Cerebellar nuclear complex (tissue), 1 donor: ENCODE measurements around the gene HRH3.
A peak's percentile ranks its signal among the peaks of the same experiment; 100 is the strongest.

Experiments
- DNase-seq, 2 experiments: peaks; one replicate each; lab custom pipeline; 2025; lab: John Stamatoyannopoulos, UW

HRH3 gene

DNA sequence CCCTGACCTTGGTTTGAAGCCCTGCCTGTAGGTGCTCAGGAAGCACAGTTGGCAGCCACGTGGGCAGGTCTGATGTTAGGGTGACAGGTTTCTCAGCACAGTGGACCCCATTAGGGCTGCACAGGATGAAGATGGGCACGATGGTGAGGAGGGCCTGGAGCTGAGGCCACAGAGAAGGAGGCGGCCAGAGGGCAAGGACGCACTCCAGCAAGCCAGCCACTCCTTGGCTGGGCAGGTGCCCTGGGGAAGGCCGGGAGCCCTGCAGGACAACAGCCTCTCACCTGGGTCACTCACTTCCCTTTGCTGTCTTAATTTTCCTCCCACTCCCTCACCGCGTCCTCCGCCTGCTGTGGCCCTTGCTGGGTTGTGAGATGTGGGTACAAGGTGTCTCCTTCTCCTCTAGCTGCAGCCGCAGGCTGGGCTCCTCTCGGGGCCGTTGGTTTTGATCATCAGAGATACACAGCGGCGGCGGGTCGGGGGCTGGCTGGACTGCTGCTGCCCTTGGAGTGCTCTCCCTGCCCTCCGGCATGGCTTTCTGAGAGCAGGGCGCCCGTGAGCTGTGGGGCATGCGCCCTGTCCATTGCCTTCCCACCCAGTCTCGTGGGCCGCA is 23.9 kb upstream of the HRH3 start:
- DNase-seq = no peak

GRCh38 chr20:62243106-62243505 is 23.0 kb upstream of the HRH3 start:
- DNase-seq = no peak

DNA sequence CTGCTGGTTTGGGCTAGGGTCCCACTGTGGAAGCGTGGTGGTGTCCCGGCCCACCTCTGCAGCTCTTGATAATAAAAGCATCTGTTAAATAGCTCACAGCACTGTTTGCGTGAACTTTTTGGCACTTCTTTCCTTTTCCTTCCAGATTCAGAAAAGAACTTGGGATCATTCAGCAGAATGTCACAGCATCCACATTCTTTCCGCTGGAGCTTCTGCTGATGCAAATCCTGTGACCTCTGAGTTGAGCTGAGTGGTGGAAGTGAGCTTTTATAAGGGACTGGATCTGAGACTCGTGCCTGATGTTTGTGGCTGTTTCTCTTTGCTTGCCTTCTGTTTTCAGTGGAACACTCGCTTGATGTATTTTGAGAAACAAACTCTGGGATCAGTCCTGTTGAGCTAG is 22.1 kb upstream of the HRH3 start:
- no peak for DNase-seq

DNA sequence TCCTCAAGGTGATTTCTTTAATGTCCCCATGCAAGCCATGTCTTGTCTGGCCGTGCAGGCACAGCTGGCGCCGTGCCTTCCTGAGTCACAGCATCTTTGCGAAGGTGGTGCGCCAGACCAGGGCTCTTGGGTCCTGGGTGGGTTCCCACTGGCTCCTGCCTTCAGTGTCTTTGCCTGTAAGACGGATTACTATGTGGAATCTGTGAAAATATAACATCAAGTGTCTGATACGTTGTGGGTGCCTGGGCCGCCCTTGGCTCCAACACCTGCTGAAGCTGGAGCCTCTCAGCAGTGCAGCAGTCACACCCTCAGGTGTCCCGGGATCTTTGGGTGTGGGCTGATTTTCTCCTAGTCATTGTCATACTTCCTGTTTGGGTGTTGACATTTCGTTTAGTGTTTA is 21.4 kb upstream of the HRH3 start:
- DNase-seq = no peak

GRCh38 chr20:62240020-62240685 is 20.1 kb upstream of the HRH3 start:
- no peak for DNase-seq

DNA sequence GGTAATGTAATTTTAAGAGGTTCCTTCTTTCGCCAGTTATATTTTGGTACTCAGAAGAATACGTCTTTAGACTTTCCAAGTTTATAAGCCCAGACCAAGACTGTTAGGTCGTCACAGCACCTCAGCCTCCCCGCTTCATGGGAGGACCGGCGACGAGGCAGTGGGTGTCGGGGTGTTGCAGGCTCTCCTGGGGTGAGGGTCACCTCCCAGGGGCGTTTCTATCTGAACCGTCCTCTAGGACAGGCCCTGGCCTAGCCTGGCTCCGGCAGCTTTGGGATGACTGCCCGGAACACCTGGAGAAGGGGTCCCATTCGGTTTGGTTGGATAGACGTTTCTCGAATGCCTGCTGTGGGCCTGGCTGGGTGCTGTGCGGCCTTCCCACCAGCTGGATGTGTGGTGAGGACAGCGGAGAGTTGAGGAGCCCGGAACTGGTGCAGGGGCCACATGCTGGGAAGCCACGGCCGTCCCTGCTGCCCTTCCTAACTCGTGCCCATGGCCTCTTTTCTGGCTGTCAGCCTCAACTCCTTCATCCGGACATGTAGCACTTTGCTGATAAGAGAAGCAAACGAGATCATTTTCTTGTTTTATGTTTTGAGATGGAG is 19.3 kb upstream of the HRH3 start:
- DNase-seq = no peak

GRCh38 chr20:62238569-62239277 is 18.6 kb upstream of the HRH3 start:
- DNase-seq = no peak

DNA sequence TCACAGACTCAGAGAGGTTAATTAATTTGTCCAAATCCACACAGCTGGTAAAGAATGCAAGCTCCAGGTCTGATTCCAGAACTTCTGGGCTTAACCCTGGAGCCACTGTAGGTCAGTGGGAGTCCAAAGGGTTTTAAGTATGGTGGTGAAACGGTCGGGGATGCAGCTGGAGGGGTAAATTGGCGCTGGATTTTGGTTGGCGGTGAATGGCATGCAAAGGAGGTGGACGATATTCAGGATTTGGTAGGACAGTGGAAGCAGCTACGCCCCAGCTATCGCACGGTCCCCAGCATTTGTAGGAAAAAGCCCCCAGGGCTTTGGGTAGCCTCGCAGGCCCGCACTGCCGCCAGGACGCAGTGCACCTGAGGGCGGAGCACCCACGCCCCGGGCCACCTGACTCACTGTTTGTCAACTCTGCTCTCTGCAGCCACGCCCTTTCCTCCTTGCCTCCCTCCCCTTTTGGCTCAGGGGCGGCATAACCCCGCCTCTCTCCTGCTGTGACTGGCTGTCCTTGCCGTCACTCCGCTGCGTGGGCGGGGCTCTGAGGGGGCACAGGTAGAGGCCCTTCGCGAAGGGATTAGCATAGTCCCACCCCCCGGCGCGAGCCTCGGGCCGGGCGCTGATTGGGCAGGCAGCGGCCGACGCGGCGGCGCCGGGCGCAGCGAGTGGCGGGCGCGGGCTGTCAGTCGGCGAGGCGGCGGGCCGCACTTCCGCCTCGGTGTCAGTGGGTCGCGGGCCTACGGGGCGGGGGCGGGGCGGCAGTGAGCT is 17.9 kb upstream of the HRH3 start, which contains the start of gene OSBPL2:
Gene OSBPL2 (plus strand): TSS at position 721 of the 768 bp plus-strand sequence. CDS start 17,664 bp downstream, outside the sequence.
- peak; percentile 99 to 100 for DNase-seq

DNA sequence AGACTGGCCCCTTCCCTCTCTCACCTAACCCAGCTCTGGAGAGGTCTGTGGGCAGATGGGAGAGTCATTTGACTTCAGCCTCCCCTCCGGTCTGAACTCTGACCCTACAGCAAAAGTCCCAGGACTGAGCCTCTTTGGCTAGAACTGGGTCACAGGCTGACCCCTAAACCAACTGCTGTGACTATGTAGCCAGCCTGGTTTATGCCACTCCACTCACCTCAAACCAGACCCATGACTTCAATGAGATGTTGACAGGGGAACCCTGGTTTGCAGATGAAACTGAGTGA is 17.4 kb upstream of the HRH3 start:
- DNase-seq = no peak

DNA sequence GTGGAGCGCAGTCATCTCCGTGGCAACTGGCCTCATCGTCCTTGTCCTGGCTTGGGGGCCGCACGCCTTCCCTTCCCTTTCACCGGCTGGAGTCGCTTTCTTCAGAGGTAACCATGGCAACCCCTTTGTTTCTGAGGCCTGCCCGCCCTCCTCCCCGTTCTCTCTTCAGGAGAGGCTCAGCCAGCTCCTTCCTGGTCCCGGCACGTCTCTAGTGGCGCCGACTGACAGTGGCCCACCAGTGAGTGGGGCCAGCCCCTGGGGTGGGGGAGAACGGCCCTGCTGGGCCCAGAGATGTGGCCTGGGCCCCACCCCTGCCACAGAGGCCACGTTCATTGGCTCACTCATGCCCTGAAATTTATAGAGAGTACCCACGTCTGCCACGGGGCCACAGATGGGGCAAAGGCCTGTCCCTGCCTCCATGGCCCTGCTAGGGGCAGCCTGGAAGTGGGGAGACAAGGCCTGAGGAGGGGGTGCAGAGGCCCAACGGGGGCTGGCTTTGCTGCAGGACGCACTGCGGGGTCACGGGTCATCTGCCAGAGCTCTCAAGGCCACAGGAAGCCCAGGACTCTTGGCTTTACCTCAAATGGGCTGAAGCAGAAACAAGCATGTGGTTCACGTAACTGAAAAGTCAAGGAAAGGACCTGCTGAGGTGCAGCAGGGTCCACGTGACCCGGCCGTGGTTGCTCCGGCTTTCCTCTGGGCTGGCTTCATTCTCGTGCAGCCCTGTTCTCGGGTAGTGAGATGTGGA is 16.9 kb upstream of the HRH3 start:
- no peak for DNase-seq

DNA sequence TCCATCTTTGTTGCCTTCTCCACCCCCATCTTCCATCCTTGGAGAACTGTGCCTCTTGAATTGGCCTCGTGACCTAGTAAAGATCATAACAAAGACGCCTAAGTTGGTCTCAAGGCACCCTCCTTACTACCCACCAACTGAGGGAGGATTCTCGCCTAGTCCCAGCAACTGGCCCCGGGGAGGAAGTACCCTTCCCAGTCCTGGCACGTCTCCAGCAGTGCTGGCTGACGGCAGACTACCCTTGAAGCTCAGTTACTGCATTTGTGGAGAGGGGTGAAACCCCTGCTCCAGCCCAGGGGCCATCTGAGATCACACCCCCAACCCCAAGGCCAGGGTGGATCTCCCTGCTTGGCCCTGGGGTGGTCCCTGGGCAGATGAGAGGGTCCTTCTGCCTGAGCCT is 16.1 kb upstream of the HRH3 start:
- DNase-seq = no peak

DNA sequence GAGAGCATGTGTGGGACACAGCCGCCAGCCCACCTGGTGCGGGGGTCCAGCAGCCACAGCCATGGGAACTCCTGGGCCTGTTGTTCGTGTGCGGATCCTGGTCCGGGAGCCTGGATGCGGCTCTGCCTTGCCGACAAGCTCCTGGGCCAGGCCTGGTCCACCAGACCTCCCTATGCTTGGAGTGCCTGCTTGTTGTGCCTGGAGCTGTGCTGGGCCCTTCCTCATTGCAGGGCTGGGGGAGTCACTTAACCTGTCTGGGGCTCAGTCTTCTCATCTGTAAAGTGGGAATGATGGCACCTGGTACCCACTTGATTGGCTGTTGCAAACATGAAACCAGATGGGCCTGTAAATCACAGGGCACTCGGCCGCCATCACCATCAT is 15.7 kb upstream of the HRH3 start:
- no peak for DNase-seq

DNA sequence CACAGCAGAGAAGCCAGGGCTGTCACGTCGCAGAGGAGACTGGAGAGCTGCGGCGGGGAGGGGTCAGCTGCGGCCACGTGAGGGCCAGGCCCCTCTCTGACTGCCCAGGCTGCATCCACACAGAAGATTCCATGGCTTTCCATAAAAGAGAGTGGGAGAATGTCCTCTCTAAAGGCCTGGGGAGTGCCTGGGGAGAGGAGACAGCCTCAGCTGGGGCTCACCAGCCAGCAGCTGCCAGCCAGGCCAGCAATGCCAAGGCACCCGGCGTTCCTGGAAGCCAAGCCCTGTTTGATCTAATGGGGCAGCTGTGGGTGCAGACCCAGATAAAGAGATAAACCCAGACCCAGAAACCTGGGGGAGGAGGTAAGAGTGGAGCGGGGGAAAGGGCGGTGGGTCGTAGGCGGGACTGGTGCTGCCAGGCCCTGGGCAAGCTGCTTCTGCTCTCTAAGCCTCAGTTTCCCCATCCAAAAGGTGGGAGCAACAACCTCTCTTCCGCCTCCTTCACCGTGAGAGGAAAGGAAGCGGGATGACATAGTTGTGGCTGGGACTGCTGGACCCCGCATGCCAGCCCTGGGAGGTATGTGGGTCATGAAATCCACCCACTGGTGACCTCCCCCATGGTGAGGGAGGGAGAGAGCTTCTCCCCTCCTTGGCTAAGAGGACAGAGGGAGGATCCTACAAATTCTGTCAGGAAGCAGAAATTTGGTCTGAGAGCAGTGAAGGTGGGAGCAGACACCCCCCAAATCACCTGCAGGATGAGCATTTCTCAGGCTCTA is 15.1 kb upstream of the HRH3 start:
- no peak for DNase-seq

DNA sequence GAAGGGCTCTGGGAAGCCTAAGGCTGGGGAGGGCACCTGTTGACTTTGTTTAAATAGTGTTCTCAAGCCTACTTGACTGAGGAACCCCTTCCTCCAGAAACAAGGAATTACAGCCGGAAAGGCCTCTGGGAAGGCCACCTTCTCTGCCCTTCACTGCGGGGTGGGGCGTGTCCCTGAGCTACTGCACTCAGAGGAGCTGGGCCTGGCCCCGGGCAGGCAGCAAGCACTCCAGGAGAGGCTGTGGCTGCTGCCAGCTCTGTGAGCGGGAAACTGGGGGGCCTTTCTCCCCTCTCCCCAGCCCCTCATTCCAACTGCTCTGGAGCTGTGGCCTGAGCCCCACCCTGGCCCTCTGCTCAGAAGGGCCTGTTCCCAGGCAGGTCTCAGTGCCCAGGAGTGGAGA is 14.3 kb upstream of the HRH3 start:
- no peak for DNase-seq

- DNase-seq = no peak
These were observed 13.6 kb upstream of the HRH3 start for GRCh38 chr20:62233684-62234083.

- DNase-seq = no peak
These were observed 12.9 kb upstream of the HRH3 start for GRCh38 chr20:62232770-62233645.

DNA sequence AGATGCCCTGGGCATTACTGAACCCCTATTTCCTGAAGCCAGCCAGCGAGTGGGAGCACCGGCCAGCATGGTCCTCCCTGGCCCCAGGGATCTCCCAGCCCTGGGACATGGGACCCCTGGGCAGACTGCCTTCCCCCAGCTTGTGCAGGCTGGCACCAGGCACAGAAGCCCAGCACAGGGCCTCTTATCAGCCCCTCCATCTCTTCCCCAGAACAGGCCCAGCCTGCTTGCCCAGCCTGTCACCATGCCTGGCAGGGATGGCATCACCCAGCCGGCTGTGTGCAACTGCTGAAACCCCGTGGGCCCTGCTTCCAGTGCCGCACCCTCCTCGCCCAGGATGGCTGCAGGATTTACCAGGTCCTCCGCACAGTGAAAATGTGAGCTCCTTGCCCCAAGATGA is 12.1 kb upstream of the HRH3 start:
- no peak for DNase-seq

DNA sequence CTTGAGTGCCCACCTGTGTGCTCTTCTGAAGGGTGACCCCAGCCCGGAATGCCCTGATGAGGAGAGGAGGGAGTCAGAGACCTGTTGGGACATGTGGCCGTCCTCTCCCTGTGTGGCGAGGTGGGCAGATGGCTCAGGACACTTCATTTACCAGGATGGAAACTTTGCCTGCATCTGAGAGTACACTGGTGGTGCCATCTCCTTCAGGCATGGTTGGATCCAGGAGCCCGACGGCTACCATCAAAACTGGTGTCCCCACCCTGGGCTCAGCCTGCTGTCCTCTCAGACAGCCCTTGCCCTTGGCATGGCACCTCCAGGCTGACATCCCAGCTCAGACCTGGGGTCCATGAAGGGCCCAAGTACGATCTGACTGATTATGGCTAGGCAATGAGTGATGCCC is 11.2 kb upstream of the HRH3 start:
- DNase-seq = no peak

- DNase-seq = no peak
These were observed 10.6 kb upstream of the HRH3 start for GRCh38 chr20:62230696-62231095.

DNA sequence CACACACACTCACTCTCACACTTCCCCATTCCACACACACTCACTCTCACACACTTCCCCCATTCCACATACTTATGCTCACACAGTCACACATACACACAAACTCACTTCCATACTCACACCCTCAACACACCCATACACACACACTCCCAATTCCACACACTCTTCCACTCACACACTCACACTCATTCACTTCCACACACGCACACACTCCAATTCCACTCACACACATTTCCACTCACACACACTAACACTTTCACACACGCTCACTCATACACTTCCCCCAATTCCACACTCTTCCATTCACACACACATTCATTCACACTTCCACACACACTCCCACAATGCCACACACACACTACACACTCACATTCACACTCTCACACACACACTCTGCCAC is 10.2 kb upstream of the HRH3 start:
- no peak for DNase-seq
